Naive B cell (primary cell): Measurements from ENCODE around the gene HTR3B. TPM values are rescaled to one million over a fixed set of nuclear protein-coding genes. Genes with fewer than 3 reads are reported as not detected.
"Not testable (repeated sequence)": the region's sequence is repeated elsewhere in the genome, so short reads cannot be mapped to it uniquely, and the experiment has no call there.

Source experiments
- ATAC-seq, 2 donors: fragments of 150-1000 bp; cut with Tn5 transposase; 2 replicates each; pipeline ENCODE4 v1.10.0; 2021; ENCODE audit warnings: low read depth in 2 of 2, mild to moderate bottlenecking in 2 of 2, moderate library complexity in 2 of 2
- DNase-seq: peaks from one replicate; pipeline ENCODE4 v3.0.0; 2022
- H3K27ac Mint-ChIP-seq, 6 donors: one replicate each; pipeline ENCODE4 v1.8.0; 2020 to 2022; ENCODE audit warnings: mild to moderate bottlenecking in 6 of 6, mixed read lengths in 6 of 6, moderate library complexity in 5 of 6, inconsistent platforms in 2 of 6
- H3K27me3 Mint-ChIP-seq, 3 donors: one replicate each; pipeline ENCODE4 v1.8.0; 2021 to 2022; ENCODE audit warnings: mixed read lengths in 3 of 3, mild to moderate bottlenecking in 1 of 3
- H3K36me3 Mint-ChIP-seq, 2 donors: one replicate each; pipeline ENCODE4 v1.8.0; 2020 to 2022; ENCODE audit warnings: mixed read lengths in 2 of 2, inconsistent platforms in 1 of 2, mild to moderate bottlenecking in 1 of 2
- H3K4me1 Mint-ChIP-seq, 3 donors: one replicate each; pipeline ENCODE4 v1.8.0; 2020 to 2022; ENCODE audit warnings: mixed read lengths in 3 of 3, inconsistent platforms in 1 of 3, mild to moderate bottlenecking in 1 of 3, moderate library complexity in 1 of 3
- H3K4me3 Mint-ChIP-seq, 8 donors: one replicate each; pipeline ENCODE4 v1.8.0; 2020 to 2022; ENCODE audit warnings: mild to moderate bottlenecking in 8 of 8, mixed read lengths in 8 of 8, moderate library complexity in 8 of 8, inconsistent platforms in 2 of 8
- H3K9me3 Mint-ChIP-seq, 7 donors: one replicate each; pipeline ENCODE4 v1.8.0; 2020 to 2022; ENCODE audit warnings: mixed read lengths in 7 of 7, mild to moderate bottlenecking in 5 of 7, inconsistent platforms in 2 of 7, moderate library complexity in 1 of 7
- polyA plus RNA-seq, 6 donors: library from polyadenylated mRNA; unstranded; fragments of 300-500 nt; fragmentation: Illumina TruSeq; gene quantifications; one replicate each; pipeline ENCODE4 v1.2.3, GENCODE V29; 2021; ENCODE audit warnings: low read depth in 6 of 6

The HTR3B gene
- polyA plus RNA-seq, 6 donors from 2014 or later, result not detected

GRCh38 chr11:113875234-113876073 lies 29.1 kb upstream of the HTR3B start, which contains the start of gene USP28:
Gene USP28, minus strand, starts transcription at chr11:113875572. Its CDS starts 71 bp downstream, at chr11:113875501.
- ATAC-seq (peak; percentile 80 to 81), DNase-seq (peak; percentile 82)
- H3K36me3 Mint-ChIP-seq, result peaks cover 0 to 5% of the 10 kb centered on the region in 2 donors
- H3K4me3 Mint-ChIP-seq, result peak within 1 kb of the TSS; percentile 90 to 99 (median 98)
- peak within 1 kb of the TSS; percentile 92 to 99 (median 97) for H3K27ac Mint-ChIP-seq
- peaks cover 0 to 8% (median 4%) of the 10 kb centered on the region in 7 donors for H3K9me3 Mint-ChIP-seq
- H3K4me1 Mint-ChIP-seq, result peaks cover 43 to 66% (median 51%) of the 10 kb centered on the region in 3 donors
- H3K27me3 Mint-ChIP-seq, result no peaks in the 10 kb centered on the region

GRCh38 chr11:113876074-113876797 lies 28.4 kb upstream of the HTR3B start:
- Mint-ChIP-seq H3K4me3 (peak overlapping the region; percentile 90 to 99 (median 98)), H3K36me3 (peaks cover 0 to 5% of the 10 kb centered on the region in 2 donors), H3K27me3 (no peaks in the 10 kb centered on the region), H3K4me1 (peaks cover 35 to 59% (median 43%) of the 10 kb centered on the region in 3 donors), H3K27ac (peak overlapping the region; percentile 92 to 99 (median 97)), H3K9me3 (peaks cover 0 to 8% (median 4%) of the 10 kb centered on the region in 7 donors)
- DNase-seq (no peak), ATAC-seq (no peak)

- H3K4me1 Mint-ChIP-seq, result peaks cover 27 to 51% (median 35%) of the 10 kb centered on the region in 3 donors
- H3K36me3 Mint-ChIP-seq, result peaks cover 0 to 5% of the 10 kb centered on the region in 2 donors
- no peak for ATAC-seq
- no peaks in the 10 kb centered on the region for H3K27me3 Mint-ChIP-seq
- H3K9me3 Mint-ChIP-seq, result peaks cover 0 to 8% (median 4%) of the 10 kb centered on the region in 7 donors
- no peak for DNase-seq
- H3K27ac Mint-ChIP-seq, result peak overlapping the region; percentile 32 to 99 (median 86)
- H3K4me3 Mint-ChIP-seq, result peak overlapping the region in 7 of 8 donors; percentile 27 to 99 (median 90)
Observed at GRCh38 chr11:113876798-113877669, 27.6 kb upstream of the HTR3B start.

GRCh38 chr11:113877670-113878055 lies 26.9 kb upstream of the HTR3B start:
- ATAC-seq, result no peak
- Mint-ChIP-seq H3K4me1 (peaks cover 21 to 45% (median 29%) of the 10 kb centered on the region in 3 donors), H3K4me3 (peak overlapping the region in 3 of 8 donors; percentile 27 to 90 (median 76))

GRCh38 chr11:113879446-113879845 lies 25.1 kb upstream of the HTR3B start:
- peaks cover 9 to 28% (median 13%) of the 10 kb centered on the region in 3 donors for H3K4me1 Mint-ChIP-seq
- H3K27ac Mint-ChIP-seq, result peak overlapping the region in 2 of 6 donors; percentile 32 to 44
- not testable (repeated sequence) for DNase-seq, H3K27me3 Mint-ChIP-seq, H3K9me3 Mint-ChIP-seq, ATAC-seq, H3K36me3 Mint-ChIP-seq
- H3K4me3 Mint-ChIP-seq, result peak overlapping the region in 2 of 8 donors; percentile 9 to 63

More at GRCh38 chr11:113877670-113878055, 26.9 kb upstream of the HTR3B start:
- no peak for DNase-seq
- peak overlapping the region; percentile 1 to 92 (median 40) for H3K27ac Mint-ChIP-seq
- no peaks in the 10 kb centered on the region for H3K27me3 Mint-ChIP-seq
- H3K36me3 Mint-ChIP-seq, result peaks cover 0 to 5% of the 10 kb centered on the region in 2 donors
- peaks cover 0 to 8% (median 4%) of the 10 kb centered on the region in 7 donors for H3K9me3 Mint-ChIP-seq

- Mint-ChIP-seq H3K9me3 (peaks cover 0 to 8% (median 4%) of the 10 kb centered on the region in 7 donors), H3K27me3 (no peaks in the 10 kb centered on the region), H3K4me3 (no peak overlapping the region), H3K4me1 (peaks cover 6 to 20% (median 8%) of the 10 kb centered on the region in 3 donors), H3K27ac (no peak overlapping the region), H3K36me3 (peaks cover 0 to 5% of the 10 kb centered on the region in 2 donors)
- ATAC-seq, result no peak
- no peak for DNase-seq
Observed at GRCh38 chr11:113880971-113881370, 23.6 kb upstream of the HTR3B start.

- DNase-seq (no peak), ATAC-seq (no peak)
- no peak overlapping the region for H3K4me3 Mint-ChIP-seq
- H3K27ac Mint-ChIP-seq, result no peak overlapping the region
- peaks cover 6 to 11% (median 8%) of the 10 kb centered on the region in 3 donors for H3K4me1 Mint-ChIP-seq
- H3K36me3 Mint-ChIP-seq, result peaks cover 0 to 5% of the 10 kb centered on the region in 2 donors
- H3K9me3 Mint-ChIP-seq, result peaks cover 0 to 8% (median 4%) of the 10 kb centered on the region in 7 donors
- H3K27me3 Mint-ChIP-seq, result peaks cover 0 to 6% (median 4%) of the 10 kb centered on the region in 3 donors
Observed at GRCh38 chr11:113881856-113882255, 22.7 kb upstream of the HTR3B start.

GRCh38 chr11:113884361-113884836 lies 20.2 kb upstream of the HTR3B start:
- peaks cover 0 to 6% (median 0%) of the 10 kb centered on the region in 7 donors for H3K9me3 Mint-ChIP-seq
- H3K27ac Mint-ChIP-seq, result peak overlapping the region in 1 of 6 donors; percentile 88
- DNase-seq, result no peak

GRCh38 chr11:113885897-113886296 lies 18.7 kb upstream of the HTR3B start:
- Mint-ChIP-seq H3K27ac (no peak overlapping the region), H3K27me3 (peaks cover 0 to 7% (median 4%) of the 10 kb centered on the region in 3 donors), H3K4me1 (no peaks in the 10 kb centered on the region), H3K36me3 (no peaks in the 10 kb centered on the region), H3K9me3 (no peaks in the 10 kb centered on the region), H3K4me3 (no peak overlapping the region)
- ATAC-seq (no peak), DNase-seq (no peak)

More at GRCh38 chr11:113884361-113884836, 20.2 kb upstream of the HTR3B start:
- Mint-ChIP-seq H3K4me3 (no peak overlapping the region), H3K36me3 (no peaks in the 10 kb centered on the region), H3K4me1 (no peaks in the 10 kb centered on the region), H3K27me3 (peaks cover 0 to 7% (median 4%) of the 10 kb centered on the region in 3 donors)
- ATAC-seq, result no peak

- Mint-ChIP-seq H3K27ac (no peak overlapping the region), H3K4me3 (no peak overlapping the region), H3K4me1 (no peaks in the 10 kb centered on the region), H3K27me3 (peaks cover 0 to 7% (median 4%) of the 10 kb centered on the region in 3 donors), H3K9me3 (no peaks in the 10 kb centered on the region), H3K36me3 (no peaks in the 10 kb centered on the region)
- no peak for DNase-seq
- no peak for ATAC-seq
Observed at GRCh38 chr11:113888848-113889247, 15.7 kb upstream of the HTR3B start.

GRCh38 chr11:113894421-113894996 lies 10.1 kb upstream of the HTR3B start:
- H3K36me3 Mint-ChIP-seq, result no peaks in the 10 kb centered on the region
- H3K4me3 Mint-ChIP-seq, result no peak overlapping the region
- no peak for ATAC-seq
- H3K27me3 Mint-ChIP-seq, result no peaks in the 10 kb centered on the region
- no peaks in the 10 kb centered on the region for H3K9me3 Mint-ChIP-seq
- H3K27ac Mint-ChIP-seq, result peak overlapping the region in 2 of 6 donors; percentile 61 to 75
- DNase-seq, result no peak
- peaks cover 4 to 28% (median 18%) of the 10 kb centered on the region in 3 donors for H3K4me1 Mint-ChIP-seq
